Activated CD8-positive, alpha-beta memory T cell treated with anti-CD3 and anti-CD28 coated beads for 4 hours (primary cell): ENCODE results near the gene RASSF1.
"Not testable (repeated sequence)": the region's sequence is repeated elsewhere in the genome, so short reads cannot be mapped to it uniquely, and the experiment has no call there.

Experiments used
- DNase-seq, 2 donors: peaks; one replicate each; pipeline ENCODE4 v3.0.0-alpha.2; 2020; ENCODE audit warnings: low read depth in 2 of 2

RASSF1 gene

GRCh38 chr3:50284121-50284520, 56.5 kb downstream of the RASSF1 start:
- not testable (repeated sequence) for DNase-seq
